Peyer's patch (tissue), 4 donors: ENCODE results near the gene ETV2. TPM values are rescaled to one million over a fixed set of nuclear protein-coding genes. Genes with fewer than 3 reads are reported as not detected.

ENCODE experiments used
- DNase-seq, 3 donors: peaks; one replicate each; pipeline ENCODE4 v3.0.0-alpha.2; 2017 to 2019
- H3K27ac ChIP-seq, 4 donors: fragments of 200-600 bp; sonication (generic); one replicate each; pipeline ENCODE4 v1.5.1; 2016 to 2019
- H3K27me3 ChIP-seq, 2 donors: fragments of 200-600 bp; sonication (generic); one replicate each; pipeline ENCODE4 v1.5.1; 2019
- H3K36me3 ChIP-seq, 3 donors: fragments of 200-600 bp; sonication (generic); one replicate each; pipeline ENCODE4 v1.5.1; 2016 to 2019
- H3K4me1 ChIP-seq, 4 donors: fragments of 200-600 bp; sonication (generic); one replicate each; pipeline ENCODE4 v1.5.1; 2016 to 2019
- H3K4me3 ChIP-seq, 4 donors: fragments of 200-600 bp; sonication (generic); 1 replicate in 3 of 4; 2 replicates in 1 of 4; pipeline ENCODE4 v1.5.1; 2016 to 2019; ENCODE audit warnings: mild to moderate bottlenecking in 1 of 4
- H3K9me3 ChIP-seq, 4 donors: fragments of 200-600 bp; sonication (generic); one replicate each; pipeline ENCODE4 v1.5.1; 2016 to 2019; ENCODE audit warnings: mild to moderate bottlenecking in 1 of 4
- POLR2A ChIP-seq, 2 donors: fragments of 450-650 bp; IDR thresholded peaks; one replicate each; pipeline ENCODE4 v1.5.1; 2017; ENCODE audit warnings: antibody characterized with exemption in 2 of 2, mild to moderate bottlenecking in 2 of 2, moderate library complexity in 2 of 2
- total RNA-seq, 4 donors: library from RNA; depleted of rRNA; stranded (reverse); fragments of >200 nt; gene quantifications; one replicate each; pipeline ENCODE4 v1.1.0, GENCODE V29; 2016
- TF ChIP-seq, protein P1 (sequence below), 6 experiments: fragments of 450-650 bp in 4 of 6; fragments of 200-600 bp in 2 of 6; sonication (generic) in 1 of 6; IDR thresholded peaks; one replicate each; pipeline ENCODE4 v1.5.1; 2017 to 2019; ENCODE audit warnings: antibody characterized with exemption in 6 of 6, mild to moderate bottlenecking in 3 of 6, moderate library complexity in 1 of 6

Gene ETV2
- total RNA-seq, 4 donors from 2014 or later, result 1.6 to 1.8 TPM; not detected in 2

DNA sequence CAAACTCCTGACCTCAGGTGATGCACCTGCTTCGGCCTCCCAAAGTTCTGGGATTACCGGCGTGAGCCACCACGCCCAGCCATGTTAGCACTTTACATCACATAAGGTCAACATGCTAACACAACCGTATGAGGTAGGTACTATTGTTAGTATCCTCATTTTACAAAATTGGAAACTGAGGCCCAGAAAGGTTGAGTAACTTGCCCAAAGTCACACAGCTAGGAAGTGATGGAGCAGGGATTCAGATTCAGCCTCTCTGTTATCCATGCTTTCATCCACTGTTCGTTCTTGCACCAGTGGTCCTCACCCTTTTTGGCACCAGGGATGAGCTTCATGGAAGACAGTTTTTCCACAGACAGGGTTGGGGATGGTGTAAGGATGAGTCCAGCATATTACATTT lies 15.2 kb downstream of the ETV2 start:
- DNase-seq, result no peak
- Histone ChIP-seq H3K4me1 (no peaks in the 10 kb centered on the region), H3K4me3 (no peak overlapping the region), H3K9me3 (no peaks in the 10 kb centered on the region), H3K36me3 (peaks cover 0 to 100% (median 0%) of the 10 kb centered on the region in 3 donors), H3K27me3 (no peaks in the 10 kb centered on the region), H3K27ac (no peak overlapping the region)
- no peak for TF ChIP-seq POLR2A (IDR thresholded peaks at IDR 0.05)
- TF ChIP-seq, protein P1, sequence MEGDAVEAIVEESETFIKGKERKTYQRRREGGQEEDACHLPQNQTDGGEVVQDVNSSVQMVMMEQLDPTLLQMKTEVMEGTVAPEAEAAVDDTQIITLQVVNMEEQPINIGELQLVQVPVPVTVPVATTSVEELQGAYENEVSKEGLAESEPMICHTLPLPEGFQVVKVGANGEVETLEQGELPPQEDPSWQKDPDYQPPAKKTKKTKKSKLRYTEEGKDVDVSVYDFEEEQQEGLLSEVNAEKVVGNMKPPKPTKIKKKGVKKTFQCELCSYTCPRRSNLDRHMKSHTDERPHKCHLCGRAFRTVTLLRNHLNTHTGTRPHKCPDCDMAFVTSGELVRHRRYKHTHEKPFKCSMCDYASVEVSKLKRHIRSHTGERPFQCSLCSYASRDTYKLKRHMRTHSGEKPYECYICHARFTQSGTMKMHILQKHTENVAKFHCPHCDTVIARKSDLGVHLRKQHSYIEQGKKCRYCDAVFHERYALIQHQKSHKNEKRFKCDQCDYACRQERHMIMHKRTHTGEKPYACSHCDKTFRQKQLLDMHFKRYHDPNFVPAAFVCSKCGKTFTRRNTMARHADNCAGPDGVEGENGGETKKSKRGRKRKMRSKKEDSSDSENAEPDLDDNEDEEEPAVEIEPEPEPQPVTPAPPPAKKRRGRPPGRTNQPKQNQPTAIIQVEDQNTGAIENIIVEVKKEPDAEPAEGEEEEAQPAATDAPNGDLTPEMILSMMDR (IDR thresholded peaks at IDR 0.05), result no peak

- no peak for DNase-seq
- H3K9me3 ChIP-seq, result no peaks in the 10 kb centered on the region
- H3K4me3 ChIP-seq, result no peak overlapping the region
- no peak for TF ChIP-seq POLR2A (IDR thresholded peaks at IDR 0.05)
- TF ChIP-seq, protein P1 (IDR thresholded peaks at IDR 0.05), result peak in 2 of 6 experiments; percentile 10 to 20
- no peaks in the 10 kb centered on the region for H3K4me1 ChIP-seq
- no peaks in the 10 kb centered on the region for H3K27me3 ChIP-seq
- H3K27ac ChIP-seq, result no peak overlapping the region
- H3K36me3 ChIP-seq, result peaks cover 0 to 100% (median 0%) of the 10 kb centered on the region in 3 donors
These were observed 16.6 kb downstream of the ETV2 start for GRCh38 chr19:35657904-35658700.

DNA sequence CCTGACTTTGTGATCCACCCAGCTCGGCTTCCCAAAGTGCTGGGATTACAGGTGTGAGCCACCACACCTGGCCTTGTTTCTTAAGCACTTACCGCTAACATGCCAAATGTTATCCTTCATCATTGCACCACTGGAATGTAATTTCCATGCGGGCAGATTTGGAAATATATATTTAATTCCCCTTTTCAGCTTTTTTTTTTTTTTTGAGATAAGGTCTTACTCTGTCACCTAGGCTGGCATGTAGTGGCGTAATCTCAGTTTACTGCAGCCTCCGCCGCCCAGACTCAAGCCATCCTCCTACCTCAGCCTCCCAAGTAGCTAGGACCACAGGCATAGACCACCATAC lies 20.4 kb downstream of the ETV2 start:
- no peaks in the 10 kb centered on the region for H3K4me1 ChIP-seq
- no peak for DNase-seq
- H3K9me3 ChIP-seq, result no peaks in the 10 kb centered on the region
- H3K4me3 ChIP-seq, result no peak overlapping the region
- TF ChIP-seq POLR2A (IDR thresholded peaks at IDR 0.05), result no peak
- TF ChIP-seq, protein P1 (IDR thresholded peaks at IDR 0.05), result no peak
- H3K36me3 ChIP-seq, result peaks cover 0 to 84% (median 0%) of the 10 kb centered on the region in 3 donors
- no peaks in the 10 kb centered on the region for H3K27me3 ChIP-seq
- no peak overlapping the region for H3K27ac ChIP-seq

GRCh38 chr19:35663981-35664380 lies 22.4 kb downstream of the ETV2 start:
- H3K9me3 ChIP-seq, result no peaks in the 10 kb centered on the region
- no peaks in the 10 kb centered on the region for H3K4me1 ChIP-seq
- no peak for DNase-seq
- H3K36me3 ChIP-seq, result peaks cover 0 to 63% (median 0%) of the 10 kb centered on the region in 3 donors
- no peak overlapping the region for H3K4me3 ChIP-seq
- H3K27ac ChIP-seq, result no peak overlapping the region
- TF ChIP-seq POLR2A (IDR thresholded peaks at IDR 0.05), result no peak
- TF ChIP-seq, protein P1 (IDR thresholded peaks at IDR 0.05), result no peak
- no peaks in the 10 kb centered on the region for H3K27me3 ChIP-seq

DNA sequence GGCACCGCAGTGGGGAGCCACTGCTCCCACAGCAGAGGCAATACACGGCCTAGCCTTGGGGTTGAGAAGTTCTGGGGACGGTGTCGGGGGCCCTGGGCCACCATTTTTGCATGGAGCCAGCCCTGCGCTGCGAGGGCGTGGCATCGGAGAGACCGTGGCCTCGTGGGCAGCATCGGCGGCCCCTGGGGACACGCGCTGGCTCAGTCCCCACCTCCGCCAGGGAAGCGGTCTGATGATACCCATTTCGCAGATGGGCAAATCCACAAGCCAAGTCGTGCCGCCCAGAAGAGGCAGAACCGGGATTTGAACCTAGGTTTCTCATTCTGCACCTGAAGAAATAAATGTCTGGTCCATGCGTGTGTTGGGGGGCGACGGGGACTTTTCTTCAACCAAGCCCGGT lies 23.6 kb downstream of the ETV2 start:
- Histone ChIP-seq H3K4me1 (no peaks in the 10 kb centered on the region), H3K9me3 (no peaks in the 10 kb centered on the region), H3K36me3 (peaks cover 0 to 52% (median 0%) of the 10 kb centered on the region in 3 donors), H3K27ac (no peak overlapping the region), H3K4me3 (no peak overlapping the region), H3K27me3 (no peaks in the 10 kb centered on the region)
- DNase-seq, result no peak
- no peak for TF ChIP-seq POLR2A (IDR thresholded peaks at IDR 0.05)
- TF ChIP-seq, protein P1 (IDR thresholded peaks at IDR 0.05), result no peak
